ENCODE measurements around the gene ACE. TPM values are rescaled to one million over a fixed set of nuclear protein-coding genes. Genes with fewer than 3 reads are reported as not detected.

Gene ACE
- total RNA-seq, 1 donor from 2014 or later = 2.6 TPM

DNA sequence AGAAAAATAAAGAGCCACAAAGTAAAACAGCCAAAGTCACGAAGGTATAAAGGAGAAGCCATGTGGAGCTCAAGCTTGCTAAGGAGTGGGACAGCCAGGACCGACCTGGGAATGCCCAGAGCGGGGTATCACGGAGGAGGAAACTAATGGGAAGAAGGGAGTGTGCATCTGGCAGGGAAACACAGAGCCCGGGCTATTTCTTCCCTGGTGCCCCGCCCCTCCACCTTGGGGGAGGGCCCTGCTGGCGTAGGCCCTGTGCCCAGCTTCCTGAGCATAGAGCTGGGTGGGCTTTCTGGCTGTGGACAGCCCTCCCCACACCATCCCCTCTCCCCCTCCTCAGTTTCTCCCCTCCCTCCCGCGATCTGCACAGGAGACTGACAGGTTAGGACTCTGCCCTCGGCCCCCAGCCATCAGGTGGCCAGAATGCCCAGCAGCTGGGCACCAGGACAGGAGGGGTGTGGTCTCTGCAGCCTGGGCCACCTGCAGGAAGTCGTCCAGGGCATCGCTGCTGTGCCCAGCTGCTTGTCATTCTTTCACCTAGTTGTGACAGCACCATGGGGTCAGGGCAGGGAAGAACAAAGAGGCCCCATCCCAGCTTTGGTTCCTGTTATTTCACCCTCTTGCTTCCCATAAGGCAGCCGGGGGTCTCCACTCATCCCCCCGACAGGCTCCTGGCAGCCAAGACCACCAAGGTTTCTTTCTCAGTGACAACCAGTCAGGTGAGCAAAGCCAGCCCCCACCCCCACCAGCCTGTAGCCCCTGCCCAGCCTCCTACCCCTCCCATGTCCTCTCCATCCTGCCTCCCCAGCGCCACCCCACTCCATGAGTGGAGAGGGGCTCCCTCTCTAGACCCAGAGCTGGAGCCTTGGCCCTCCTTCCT lies 66.3 kb downstream of the ACE start:
- Mint-ChIP-seq H3K9me3 (no peaks in the 10 kb centered on the region), H3K4me1 (no peaks in the 10 kb centered on the region), H3K27ac (no peak overlapping the region), H3K4me3 (no peak overlapping the region), H3K36me3 (no peaks in the 10 kb centered on the region), H3K27me3 (ENCODE audit: low read depth) (peaks cover 22% of the 10 kb centered on the region)
- DNase-seq (ENCODE audit: low spot score in 2 of 2, unreplicated experiment in 2 of 2) = no peak
- TF ChIP-seq, protein P1, sequence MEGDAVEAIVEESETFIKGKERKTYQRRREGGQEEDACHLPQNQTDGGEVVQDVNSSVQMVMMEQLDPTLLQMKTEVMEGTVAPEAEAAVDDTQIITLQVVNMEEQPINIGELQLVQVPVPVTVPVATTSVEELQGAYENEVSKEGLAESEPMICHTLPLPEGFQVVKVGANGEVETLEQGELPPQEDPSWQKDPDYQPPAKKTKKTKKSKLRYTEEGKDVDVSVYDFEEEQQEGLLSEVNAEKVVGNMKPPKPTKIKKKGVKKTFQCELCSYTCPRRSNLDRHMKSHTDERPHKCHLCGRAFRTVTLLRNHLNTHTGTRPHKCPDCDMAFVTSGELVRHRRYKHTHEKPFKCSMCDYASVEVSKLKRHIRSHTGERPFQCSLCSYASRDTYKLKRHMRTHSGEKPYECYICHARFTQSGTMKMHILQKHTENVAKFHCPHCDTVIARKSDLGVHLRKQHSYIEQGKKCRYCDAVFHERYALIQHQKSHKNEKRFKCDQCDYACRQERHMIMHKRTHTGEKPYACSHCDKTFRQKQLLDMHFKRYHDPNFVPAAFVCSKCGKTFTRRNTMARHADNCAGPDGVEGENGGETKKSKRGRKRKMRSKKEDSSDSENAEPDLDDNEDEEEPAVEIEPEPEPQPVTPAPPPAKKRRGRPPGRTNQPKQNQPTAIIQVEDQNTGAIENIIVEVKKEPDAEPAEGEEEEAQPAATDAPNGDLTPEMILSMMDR (IDR thresholded peaks at IDR 0.05; ENCODE audit: unreplicated experiment) = no peak

DNA sequence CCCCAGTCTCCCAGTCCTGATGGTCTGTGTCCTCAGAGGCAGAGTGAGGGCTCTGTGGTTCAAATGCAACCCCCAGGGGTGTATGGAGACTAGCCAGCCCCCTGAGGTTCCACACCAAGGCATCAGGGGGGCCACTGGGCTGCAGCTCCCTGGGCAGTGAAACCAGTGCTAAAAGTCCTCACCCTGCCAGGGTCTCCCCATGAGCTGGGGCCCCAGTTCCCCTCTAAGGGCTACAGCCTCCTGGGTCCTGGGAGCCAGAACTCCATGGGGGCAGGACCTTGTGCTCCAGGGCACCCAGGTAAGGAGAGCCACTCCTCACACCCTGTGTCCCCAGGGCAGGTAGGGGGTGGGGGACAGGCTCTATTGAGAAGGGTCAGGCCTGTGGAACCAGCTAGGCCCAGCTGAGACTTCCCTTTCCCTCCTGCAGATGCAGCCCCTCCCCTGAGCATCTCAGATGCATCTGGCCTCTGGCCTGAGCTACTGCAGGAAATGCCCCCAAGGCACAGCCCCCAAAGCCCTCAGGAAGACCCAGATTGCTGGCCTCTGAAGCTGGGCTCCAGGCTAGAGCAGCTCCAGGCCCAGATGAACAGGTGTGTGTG lies 67.1 kb downstream of the ACE start:
- Mint-ChIP-seq H3K36me3 (no peaks in the 10 kb centered on the region), H3K4me3 (no peak overlapping the region), H3K27ac (no peak overlapping the region), H3K27me3 (ENCODE audit: low read depth) (peaks cover 15% of the 10 kb centered on the region), H3K9me3 (no peaks in the 10 kb centered on the region), H3K4me1 (no peaks in the 10 kb centered on the region)
- DNase-seq (ENCODE audit: low spot score in 2 of 2, unreplicated experiment in 2 of 2) = no peak
- TF ChIP-seq, protein P1 (IDR thresholded peaks at IDR 0.05; ENCODE audit: unreplicated experiment) = no peak

DNA sequence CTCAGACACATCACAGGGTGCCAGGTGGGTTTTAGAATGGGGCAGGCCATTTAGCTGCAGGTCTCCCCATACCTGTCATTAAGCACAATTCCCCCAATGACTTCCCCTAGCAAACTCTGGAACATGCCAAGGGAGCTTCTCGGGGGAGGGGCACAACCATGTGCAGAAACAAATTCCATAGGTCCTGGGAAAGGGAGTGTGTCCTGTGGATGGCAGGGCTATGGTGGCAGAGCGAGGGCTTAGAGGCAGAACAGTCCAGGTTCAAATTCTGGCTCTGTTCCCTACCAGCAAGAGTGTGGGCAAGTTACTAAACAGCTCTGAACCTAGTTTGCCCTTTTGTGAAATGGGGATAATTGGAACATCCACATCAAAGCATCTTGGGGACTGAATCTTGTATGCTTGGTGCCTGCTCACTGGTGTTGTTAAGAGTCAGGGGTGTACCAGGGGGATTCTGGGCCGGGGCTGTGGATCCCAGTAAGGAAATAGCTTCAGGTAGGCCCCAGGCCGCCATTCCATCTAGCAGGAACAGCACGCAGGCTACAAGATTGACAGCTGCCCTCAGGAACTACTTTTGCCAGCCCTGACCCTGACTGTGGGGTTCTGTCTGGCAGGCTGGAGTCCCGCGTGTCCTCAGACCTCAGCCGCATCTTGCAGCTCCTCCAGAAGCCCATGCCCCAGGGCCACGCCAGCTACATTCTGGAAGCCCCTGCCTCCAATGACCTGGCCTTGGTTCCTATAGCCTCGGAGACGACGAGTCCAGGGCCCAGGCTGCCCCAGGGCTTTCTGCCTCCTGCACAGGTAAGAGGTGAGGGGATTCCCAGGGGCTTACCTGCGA lies 67.8 kb downstream of the ACE start:
- Mint-ChIP-seq H3K27ac (no peak overlapping the region), H3K27me3 (ENCODE audit: low read depth) (peaks cover 8% of the 10 kb centered on the region), H3K4me1 (peaks cover 2% of the 10 kb centered on the region), H3K36me3 (no peaks in the 10 kb centered on the region), H3K4me3 (no peak overlapping the region), H3K9me3 (no peaks in the 10 kb centered on the region)
- TF ChIP-seq, protein P1 (IDR thresholded peaks at IDR 0.05; ENCODE audit: unreplicated experiment) = no peak
- DNase-seq (ENCODE audit: low spot score in 2 of 2, unreplicated experiment in 2 of 2) = no peak

DNA sequence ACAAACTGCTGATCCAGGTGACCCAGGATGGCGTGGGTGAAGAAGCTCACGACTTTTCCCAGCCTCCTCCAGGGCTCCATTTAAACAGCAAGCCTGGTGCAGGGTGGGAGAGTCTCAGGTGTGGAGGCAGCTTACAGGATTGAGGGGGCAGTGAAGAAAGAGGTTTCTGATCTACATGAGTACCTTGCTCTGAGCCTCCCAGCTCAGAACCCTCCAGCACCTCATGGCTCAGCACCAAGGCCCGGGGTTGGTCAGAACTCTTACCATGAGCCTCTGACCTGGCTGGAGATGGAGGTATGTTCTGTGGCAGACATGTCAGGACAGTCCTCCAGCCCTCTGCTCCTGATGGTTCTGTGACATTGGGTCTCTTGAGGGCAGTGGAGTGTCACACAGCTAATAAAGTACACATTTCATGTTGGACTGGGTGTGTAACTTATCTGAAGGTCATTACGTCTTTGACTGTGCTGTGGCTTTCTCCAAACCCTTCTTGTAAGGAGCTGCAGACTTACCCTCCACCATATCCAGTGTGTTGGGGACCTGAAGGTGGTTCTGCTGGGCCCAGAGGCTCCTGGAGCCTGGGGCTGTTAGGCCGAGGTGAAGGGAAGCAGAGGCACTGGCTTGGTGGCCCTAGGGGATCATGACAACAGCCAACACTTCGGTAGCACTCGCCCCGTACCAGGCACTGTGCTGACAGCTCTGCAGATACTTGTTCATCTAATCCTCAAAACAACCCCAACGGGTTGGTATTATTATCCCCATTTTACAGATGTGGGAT lies 69.6 kb downstream of the ACE start:
- no peak for DNase-seq (ENCODE audit: low spot score in 2 of 2, unreplicated experiment in 2 of 2)
- Mint-ChIP-seq H3K9me3 (no peaks in the 10 kb centered on the region), H3K4me3 (no peak overlapping the region), H3K4me1 (peaks cover 10% of the 10 kb centered on the region), H3K27ac (no peak overlapping the region), H3K27me3 (ENCODE audit: low read depth) (no peaks in the 10 kb centered on the region), H3K36me3 (no peaks in the 10 kb centered on the region)
- TF ChIP-seq, protein P1 (IDR thresholded peaks at IDR 0.05; ENCODE audit: unreplicated experiment) = no peak

DNA sequence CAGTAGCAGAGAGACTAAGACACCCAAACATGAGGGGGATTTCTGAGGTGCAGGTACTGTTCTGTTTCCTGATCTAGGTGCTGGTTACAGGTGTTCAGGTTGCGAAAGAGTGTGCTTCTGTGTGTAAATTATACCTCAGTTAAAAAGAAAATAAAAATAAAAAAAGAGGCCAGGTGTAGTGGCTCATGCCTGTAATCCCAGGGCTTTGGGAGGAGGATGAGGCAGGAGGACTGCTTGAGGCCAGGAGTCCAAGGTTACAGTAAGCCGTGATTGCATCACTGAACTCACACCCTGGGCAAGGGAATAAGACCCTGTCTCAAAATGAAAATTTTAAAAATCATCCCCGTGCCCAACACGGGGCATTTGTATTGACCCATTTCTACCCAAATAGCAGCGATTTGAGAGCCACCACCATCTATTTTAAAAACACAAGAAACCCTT lies 70.2 kb downstream of the ACE start:
- TF ChIP-seq, protein P1 (IDR thresholded peaks at IDR 0.05; ENCODE audit: unreplicated experiment) = no peak
- no peaks in the 10 kb centered on the region for H3K9me3 Mint-ChIP-seq
- H3K36me3 Mint-ChIP-seq = no peaks in the 10 kb centered on the region
- H3K27me3 Mint-ChIP-seq (ENCODE audit: low read depth) = no peaks in the 10 kb centered on the region
- no peak for DNase-seq (ENCODE audit: low spot score in 2 of 2, unreplicated experiment in 2 of 2)
- peaks cover 13% of the 10 kb centered on the region for H3K4me1 Mint-ChIP-seq
- H3K4me3 Mint-ChIP-seq = no peak overlapping the region
- H3K27ac Mint-ChIP-seq = no peak overlapping the region

All from mesothelial cell of epicardium (in vitro differentiated cells).